ENCODE measurements around the gene PITRM1. TPM values are rescaled to one million over a fixed set of nuclear protein-coding genes. Genes with fewer than 3 reads are reported as not detected.

PITRM1 gene
- total and polyA plus RNA-seq, 7 donors, result 16.6 to 70.3 (median 48.5) TPM

DNA sequence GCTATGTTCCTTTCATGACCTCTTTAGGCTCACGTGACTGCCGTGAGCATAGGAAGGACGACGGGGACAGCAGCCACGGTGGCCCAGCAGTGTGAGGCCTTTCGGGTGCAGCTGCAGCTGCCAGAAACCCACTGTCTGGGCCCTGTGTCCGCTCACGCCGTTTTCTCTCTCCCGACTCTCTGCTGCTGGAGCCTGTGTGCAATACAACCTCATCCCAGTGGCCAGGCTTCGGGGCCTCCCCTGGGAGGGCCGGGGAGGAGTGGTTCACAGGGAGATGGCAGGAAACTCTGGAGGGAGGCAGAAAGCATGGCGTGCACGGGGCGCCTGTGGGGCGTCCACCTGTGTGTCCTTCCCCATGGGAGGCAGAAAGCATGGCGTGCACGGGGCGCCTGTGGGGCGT lies 66.7 kb downstream of the PITRM1 start:
- Histone ChIP-seq H3K27me3 (no peaks in the 10 kb centered on the region), H3K36me3 (peaks cover 0 to 49% (median 18%) of the 10 kb centered on the region in 4 donors), H3K4me1 (peaks cover 0 to 14% (median 9%) of the 10 kb centered on the region in 4 donors), H3K27ac (no peak overlapping the region), H3K9me3 (no peaks in the 10 kb centered on the region), H3K4me3 (no peak overlapping the region)
- intact Hi-C loops (cut with DNase I), result no loop called here
- 84 to 90% methylated on average over 16 to 17 of the region's 20 CpGs for WGBS, 2 donors
- TF ChIP-seq POLR2A (IDR thresholded peaks at IDR 0.05) (no peak), POLR2AphosphoS5 (IDR thresholded peaks at IDR 0.05) (no peak), EP300 (IDR thresholded peaks at IDR 0.05) (no peak)
- TF ChIP-seq, protein P1, sequence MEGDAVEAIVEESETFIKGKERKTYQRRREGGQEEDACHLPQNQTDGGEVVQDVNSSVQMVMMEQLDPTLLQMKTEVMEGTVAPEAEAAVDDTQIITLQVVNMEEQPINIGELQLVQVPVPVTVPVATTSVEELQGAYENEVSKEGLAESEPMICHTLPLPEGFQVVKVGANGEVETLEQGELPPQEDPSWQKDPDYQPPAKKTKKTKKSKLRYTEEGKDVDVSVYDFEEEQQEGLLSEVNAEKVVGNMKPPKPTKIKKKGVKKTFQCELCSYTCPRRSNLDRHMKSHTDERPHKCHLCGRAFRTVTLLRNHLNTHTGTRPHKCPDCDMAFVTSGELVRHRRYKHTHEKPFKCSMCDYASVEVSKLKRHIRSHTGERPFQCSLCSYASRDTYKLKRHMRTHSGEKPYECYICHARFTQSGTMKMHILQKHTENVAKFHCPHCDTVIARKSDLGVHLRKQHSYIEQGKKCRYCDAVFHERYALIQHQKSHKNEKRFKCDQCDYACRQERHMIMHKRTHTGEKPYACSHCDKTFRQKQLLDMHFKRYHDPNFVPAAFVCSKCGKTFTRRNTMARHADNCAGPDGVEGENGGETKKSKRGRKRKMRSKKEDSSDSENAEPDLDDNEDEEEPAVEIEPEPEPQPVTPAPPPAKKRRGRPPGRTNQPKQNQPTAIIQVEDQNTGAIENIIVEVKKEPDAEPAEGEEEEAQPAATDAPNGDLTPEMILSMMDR (IDR thresholded peaks at IDR 0.05), result no peak
- no peak for DNase-seq

DNA sequence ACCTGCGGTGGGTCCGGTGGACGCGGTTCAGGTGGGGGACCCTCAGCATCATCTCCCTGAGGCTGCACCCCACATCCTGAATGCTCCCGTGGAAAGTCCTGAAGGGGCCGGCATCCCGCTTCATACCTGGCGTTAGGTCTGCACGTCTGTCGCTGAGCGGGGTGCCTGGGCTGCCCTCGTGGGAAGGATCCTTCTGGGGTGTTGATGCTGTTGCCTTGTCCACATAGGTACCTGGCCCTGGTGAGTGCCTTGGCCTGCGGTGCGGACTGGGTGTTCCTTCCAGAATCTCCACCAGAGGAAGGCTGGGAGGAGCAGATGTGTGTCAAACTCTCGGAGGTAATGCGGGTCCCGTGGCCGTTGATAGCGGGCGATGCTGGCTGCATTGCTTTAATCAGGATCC lies 67.4 kb downstream of the PITRM1 start:
- H3K4me3 ChIP-seq, result no peak overlapping the region
- intact Hi-C loops (cut with DNase I), result no loop called here
- WGBS, 2 donors, result 89 to 95% methylated on average over 20 of the region's 20 CpGs
- H3K9me3 ChIP-seq, result no peaks in the 10 kb centered on the region
- no peak for DNase-seq
- no peaks in the 10 kb centered on the region for H3K27me3 ChIP-seq
- H3K36me3 ChIP-seq, result peaks cover 0 to 52% (median 18%) of the 10 kb centered on the region in 4 donors
- TF ChIP-seq EP300 (IDR thresholded peaks at IDR 0.05), result no peak
- no peak for TF ChIP-seq POLR2A (IDR thresholded peaks at IDR 0.05)
- TF ChIP-seq POLR2AphosphoS5 (IDR thresholded peaks at IDR 0.05), result no peak
- TF ChIP-seq, protein P1 (IDR thresholded peaks at IDR 0.05), result no peak
- H3K4me1 ChIP-seq, result peaks cover 0 to 14% (median 9%) of the 10 kb centered on the region in 4 donors
- peak overlapping the region in 2 of 4 donors; percentile 43 to 74 for H3K27ac ChIP-seq

DNA sequence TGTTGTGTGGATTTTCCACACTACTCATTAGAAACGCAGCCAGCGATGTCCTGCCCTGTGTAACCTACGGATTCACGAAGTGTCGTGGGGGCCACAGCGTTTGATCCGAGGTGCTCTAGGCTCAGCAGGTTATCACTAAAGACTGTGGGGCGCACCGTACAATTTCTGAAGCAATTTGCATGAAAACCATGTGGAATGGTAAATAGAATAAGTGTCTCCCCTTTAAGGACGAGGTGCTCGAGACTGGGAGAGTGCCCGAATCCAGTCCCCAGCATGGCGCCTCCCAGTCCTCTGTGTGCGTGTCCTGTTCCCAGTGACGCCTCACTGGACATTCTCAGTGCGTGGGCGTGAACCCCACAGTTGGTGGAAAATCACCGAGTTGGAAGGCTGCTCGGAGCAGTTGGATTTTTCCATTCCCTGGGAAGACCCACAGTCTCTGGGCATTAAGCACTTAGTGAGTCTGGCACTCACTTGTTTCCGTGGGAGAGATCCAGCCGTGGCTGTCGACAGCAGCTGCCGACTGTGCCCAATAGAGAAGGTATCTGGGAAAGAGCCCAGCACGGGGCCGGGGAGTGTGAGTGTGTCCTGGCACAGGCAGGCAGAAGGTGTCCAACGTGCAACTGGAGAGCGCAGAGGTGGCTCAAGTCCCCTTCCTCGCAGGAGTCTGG lies 68.2 kb downstream of the PITRM1 start:
- WGBS, 2 donors, result 88 to 93% methylated on average over 28 of the region's 28 CpGs
- Histone ChIP-seq H3K9me3 (no peaks in the 10 kb centered on the region), H3K4me3 (no peak overlapping the region), H3K4me1 (peaks cover 0 to 14% (median 9%) of the 10 kb centered on the region in 4 donors), H3K27me3 (no peaks in the 10 kb centered on the region), H3K36me3 (peaks cover 0 to 52% (median 16%) of the 10 kb centered on the region in 4 donors), H3K27ac (peak overlapping the region in 2 of 4 donors; percentile 43 to 74)
- TF ChIP-seq POLR2AphosphoS5 (IDR thresholded peaks at IDR 0.05), result no peak
- TF ChIP-seq EP300 (IDR thresholded peaks at IDR 0.05), result no peak
- TF ChIP-seq, protein P1 (IDR thresholded peaks at IDR 0.05), result no peak
- TF ChIP-seq POLR2A (IDR thresholded peaks at IDR 0.05), result no peak
- intact Hi-C loops (cut with DNase I), result no loop called here
- DNase-seq, result no peak

DNA sequence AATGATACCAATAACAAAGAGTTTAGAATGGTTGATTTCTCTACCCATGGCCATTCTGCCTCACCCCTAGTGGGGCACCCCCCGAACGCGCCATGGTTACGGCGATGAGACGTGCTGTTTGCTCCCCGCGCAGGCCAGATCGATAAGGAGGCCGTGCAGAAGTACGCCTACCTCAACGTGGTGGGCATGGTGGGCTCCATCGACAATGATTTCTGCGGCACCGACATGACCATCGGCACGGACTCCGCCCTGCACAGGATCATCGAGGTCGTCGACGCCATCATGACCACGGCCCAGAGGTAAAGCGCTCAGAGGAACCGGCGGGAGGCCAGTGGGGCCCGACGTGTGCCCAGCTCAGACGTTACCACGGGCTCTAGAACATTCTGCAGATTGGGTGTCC lies 68.9 kb downstream of the PITRM1 start:
- Histone ChIP-seq H3K4me1 (peaks cover 0 to 14% (median 9%) of the 10 kb centered on the region in 4 donors), H3K36me3 (peaks cover 0 to 45% (median 10%) of the 10 kb centered on the region in 4 donors), H3K27me3 (no peaks in the 10 kb centered on the region), H3K4me3 (no peak overlapping the region), H3K27ac (peak overlapping the region; percentile 65 to 77 (median 73)), H3K9me3 (no peaks in the 10 kb centered on the region)
- DNase-seq, result no peak
- 94 to 96% methylated on average over 30 of the region's 30 CpGs for WGBS, 2 donors
- TF ChIP-seq POLR2A (IDR thresholded peaks at IDR 0.05) (no peak), POLR2AphosphoS5 (IDR thresholded peaks at IDR 0.05) (no peak), EP300 (IDR thresholded peaks at IDR 0.05) (no peak)
- TF ChIP-seq, protein P1 (IDR thresholded peaks at IDR 0.05), result no peak
- intact Hi-C loops (cut with DNase I), result no loop called here
